ENCODE measurements around the gene TRIM71.

DNA sequence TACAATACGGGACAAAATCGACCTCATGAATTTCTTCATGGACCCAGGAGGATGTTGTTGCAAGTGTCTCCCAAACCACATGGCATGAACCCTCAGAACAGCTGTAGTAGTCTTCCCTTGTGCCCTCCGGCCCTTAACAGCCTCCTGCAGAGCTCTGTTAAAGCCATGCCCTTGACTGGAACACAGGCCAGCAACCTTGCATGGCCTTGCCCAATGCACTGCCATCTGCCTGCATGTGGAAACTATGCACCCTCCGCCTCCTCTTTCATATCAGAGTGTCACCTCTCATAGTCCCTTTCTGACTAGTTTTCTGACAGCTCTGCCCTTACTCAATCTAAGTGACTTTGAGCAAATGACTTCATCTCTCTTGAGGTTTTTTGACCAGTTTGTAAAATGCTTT, 39.4 kb upstream of the TRIM71 start:
- TF ChIP-seq, protein P1, sequence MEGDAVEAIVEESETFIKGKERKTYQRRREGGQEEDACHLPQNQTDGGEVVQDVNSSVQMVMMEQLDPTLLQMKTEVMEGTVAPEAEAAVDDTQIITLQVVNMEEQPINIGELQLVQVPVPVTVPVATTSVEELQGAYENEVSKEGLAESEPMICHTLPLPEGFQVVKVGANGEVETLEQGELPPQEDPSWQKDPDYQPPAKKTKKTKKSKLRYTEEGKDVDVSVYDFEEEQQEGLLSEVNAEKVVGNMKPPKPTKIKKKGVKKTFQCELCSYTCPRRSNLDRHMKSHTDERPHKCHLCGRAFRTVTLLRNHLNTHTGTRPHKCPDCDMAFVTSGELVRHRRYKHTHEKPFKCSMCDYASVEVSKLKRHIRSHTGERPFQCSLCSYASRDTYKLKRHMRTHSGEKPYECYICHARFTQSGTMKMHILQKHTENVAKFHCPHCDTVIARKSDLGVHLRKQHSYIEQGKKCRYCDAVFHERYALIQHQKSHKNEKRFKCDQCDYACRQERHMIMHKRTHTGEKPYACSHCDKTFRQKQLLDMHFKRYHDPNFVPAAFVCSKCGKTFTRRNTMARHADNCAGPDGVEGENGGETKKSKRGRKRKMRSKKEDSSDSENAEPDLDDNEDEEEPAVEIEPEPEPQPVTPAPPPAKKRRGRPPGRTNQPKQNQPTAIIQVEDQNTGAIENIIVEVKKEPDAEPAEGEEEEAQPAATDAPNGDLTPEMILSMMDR (IDR thresholded peaks at IDR 0.05), result no peak
- no peak for TF ChIP-seq POLR2A (IDR thresholded peaks at IDR 0.05)

Data from Peyer's patch (tissue), 4 donors.